HFFc6 (cell line): ENCODE data around the gene AP1G2. TPM values are rescaled to one million over a fixed set of nuclear protein-coding genes. Genes with fewer than 3 reads are reported as not detected.

Experiments
- DNase-seq: peaks from one replicate; pipeline ENCODE4 v3.0.0-alpha.2; 2018
- H3K27ac Mint-ChIP-seq: 2 replicates; pipeline ENCODE4 v1.8.0; 2020; ENCODE audit warnings: mild to moderate bottlenecking, mixed read lengths
- H3K27me3 Mint-ChIP-seq: 2 replicates; pipeline ENCODE4 v1.8.0; 2021; ENCODE audit warnings: mild to moderate bottlenecking, moderate library complexity, mixed read lengths; ENCODE audit not compliant: insufficient read depth
- H3K36me3 Mint-ChIP-seq: 2 replicates; pipeline ENCODE4 v1.8.0; 2021; ENCODE audit warnings: low read depth, mixed read lengths
- H3K4me1 Mint-ChIP-seq: 2 replicates; pipeline ENCODE4 v1.8.0; 2020; ENCODE audit warnings: low read depth, mixed read lengths
- H3K4me3 Mint-ChIP-seq: 2 replicates; pipeline ENCODE4 v1.8.0; 2020; ENCODE audit warnings: mild to moderate bottlenecking, moderate library complexity, mixed read lengths
- H3K9me3 Mint-ChIP-seq: 2 replicates; pipeline ENCODE4 v1.8.0; 2020; ENCODE audit warnings: mild to moderate bottlenecking, mixed read lengths
- CTCF ChIP-seq: fragments of 200-600 bp; sonication (generic); IDR thresholded peaks from 2 replicates; pipeline ENCODE4 v1.5.0; 2021; ENCODE audit warnings: antibody characterized with exemption, mild to moderate bottlenecking
- total RNA-seq, 6 experiments: library from RNA; stranded (reverse); fragmentation: NEBNext Ultra II Directional; extraction: Animal tissue kit (Norgen Biotek cat#: 25700); gene quantifications; 2 replicates in 1 of 6; 3 replicates in 5 of 6; pipeline ENCODE4 v1.2.3, GENCODE V29; 2021

Gene AP1G2
- total RNA-seq, 6 experiments from 2014 or later: 1.6 to 8.3 (median 2.2) TPM

GRCh38 chr14:23577710-23578392 is 10.3 kb upstream of the AP1G2 start:
- no peak overlapping the region for H3K4me3 Mint-ChIP-seq
- DNase-seq: no peak
- H3K9me3 Mint-ChIP-seq: no peaks in the 10 kb centered on the region
- H3K36me3 Mint-ChIP-seq: no peaks in the 10 kb centered on the region
- no peak for TF ChIP-seq CTCF
- H3K27me3 Mint-ChIP-seq: peaks cover 29% of the 10 kb centered on the region
- no peaks in the 10 kb centered on the region for H3K4me1 Mint-ChIP-seq
- H3K27ac Mint-ChIP-seq: no peak overlapping the region

- Mint-ChIP-seq H3K36me3 (no peaks in the 10 kb centered on the region), H3K4me1 (no peaks in the 10 kb centered on the region), H3K27ac (no peak overlapping the region), H3K9me3 (no peaks in the 10 kb centered on the region), H3K27me3 (peaks cover 33% of the 10 kb centered on the region), H3K4me3 (no peak overlapping the region)
- no peak for DNase-seq
- TF ChIP-seq CTCF: no peak
Observed at GRCh38 chr14:23577004-23577681, 9.6 kb upstream of the AP1G2 start.

- Mint-ChIP-seq H3K4me1 (peaks cover 3% of the 10 kb centered on the region), H3K27ac (no peak overlapping the region), H3K27me3 (peaks cover 36% of the 10 kb centered on the region), H3K4me3 (no peak overlapping the region), H3K9me3 (no peaks in the 10 kb centered on the region), H3K36me3 (no peaks in the 10 kb centered on the region)
- no peak for TF ChIP-seq CTCF
- DNase-seq: no peak
Observed at GRCh38 chr14:23573384-23574015, 5.9 kb upstream of the AP1G2 start.

DNA sequence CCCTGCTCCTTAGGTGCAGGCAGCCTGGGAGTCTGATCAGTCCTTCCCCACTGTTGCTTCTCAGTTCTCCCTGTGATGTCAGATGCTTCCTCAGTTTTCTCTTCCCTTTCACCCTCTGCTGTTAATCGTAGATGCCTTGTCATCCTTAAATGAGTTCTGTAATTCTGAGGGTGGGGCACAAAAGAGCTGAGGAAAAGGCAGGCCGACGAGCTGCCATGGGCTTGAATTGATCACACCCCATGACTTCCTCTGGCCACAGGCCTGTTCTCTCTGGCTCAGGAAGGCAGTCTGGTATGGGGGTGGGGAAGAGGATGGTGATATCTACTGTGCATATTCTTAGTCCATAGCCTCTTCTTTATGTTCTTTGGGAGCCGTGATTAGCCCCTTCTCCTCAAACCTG is 5.2 kb upstream of the AP1G2 start:
- Mint-ChIP-seq H3K4me1 (peaks cover 6% of the 10 kb centered on the region), H3K27ac (no peak overlapping the region), H3K9me3 (no peaks in the 10 kb centered on the region), H3K4me3 (no peak overlapping the region), H3K36me3 (no peaks in the 10 kb centered on the region), H3K27me3 (peaks cover 36% of the 10 kb centered on the region)
- TF ChIP-seq CTCF: no peak
- DNase-seq: no peak

DNA sequence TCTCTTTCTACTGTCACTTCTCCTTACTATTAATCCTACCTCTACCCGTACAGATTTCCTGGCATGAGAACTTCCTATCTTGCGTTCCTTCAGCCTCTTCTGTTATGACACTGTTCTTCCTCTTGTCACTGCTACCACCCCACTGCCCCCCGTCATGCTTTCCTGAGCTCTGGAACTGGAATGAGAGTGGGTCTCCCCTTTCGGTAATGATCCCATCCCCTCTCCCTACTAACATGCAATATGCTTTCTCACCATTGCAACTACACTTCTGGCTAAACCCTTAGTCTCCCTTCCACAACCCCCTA is 4.9 kb upstream of the AP1G2 start:
- no peak for TF ChIP-seq CTCF

More for the DNA sequence above, 4.9 kb upstream of the AP1G2 start:
- Mint-ChIP-seq H3K36me3 (no peaks in the 10 kb centered on the region), H3K9me3 (no peaks in the 10 kb centered on the region), H3K27me3 (peaks cover 38% of the 10 kb centered on the region), H3K27ac (no peak overlapping the region), H3K4me1 (peaks cover 6% of the 10 kb centered on the region), H3K4me3 (no peak overlapping the region)
- no peak for DNase-seq
